ENCODE results near the gene FGD4.

The FGD4 gene
- 14.5 to 307 (median 147) reads per million in 17 experiments for total RNA-seq

- peak; percentile 84 to 95 (median 90) for DNase-seq
Measured at GRCh38 chr12:32399370-32400113, at the start of gene FGD4. Gene FGD4 (plus strand): TSS chr12:32399558.

DNA sequence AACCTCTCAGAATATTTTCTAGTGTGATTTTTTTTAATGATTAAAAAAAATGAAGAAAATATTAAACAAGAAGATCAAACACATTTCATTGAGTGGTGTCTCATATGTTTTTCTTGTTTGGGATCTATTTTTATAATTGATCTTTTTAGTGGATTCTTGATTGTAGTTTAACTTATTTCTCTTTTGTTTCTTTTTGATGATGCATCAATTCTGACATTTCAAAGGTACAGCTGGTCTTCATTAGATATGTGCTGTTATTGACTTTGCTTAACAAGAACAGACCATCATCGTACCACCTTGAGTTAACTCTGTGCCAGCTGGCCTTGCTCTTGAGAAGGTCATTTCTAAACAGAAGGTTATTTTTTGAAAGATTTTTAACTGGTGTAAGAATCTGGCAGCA is 45.8 kb upstream of the FGD4 start:
- no peak for DNase-seq

DNA sequence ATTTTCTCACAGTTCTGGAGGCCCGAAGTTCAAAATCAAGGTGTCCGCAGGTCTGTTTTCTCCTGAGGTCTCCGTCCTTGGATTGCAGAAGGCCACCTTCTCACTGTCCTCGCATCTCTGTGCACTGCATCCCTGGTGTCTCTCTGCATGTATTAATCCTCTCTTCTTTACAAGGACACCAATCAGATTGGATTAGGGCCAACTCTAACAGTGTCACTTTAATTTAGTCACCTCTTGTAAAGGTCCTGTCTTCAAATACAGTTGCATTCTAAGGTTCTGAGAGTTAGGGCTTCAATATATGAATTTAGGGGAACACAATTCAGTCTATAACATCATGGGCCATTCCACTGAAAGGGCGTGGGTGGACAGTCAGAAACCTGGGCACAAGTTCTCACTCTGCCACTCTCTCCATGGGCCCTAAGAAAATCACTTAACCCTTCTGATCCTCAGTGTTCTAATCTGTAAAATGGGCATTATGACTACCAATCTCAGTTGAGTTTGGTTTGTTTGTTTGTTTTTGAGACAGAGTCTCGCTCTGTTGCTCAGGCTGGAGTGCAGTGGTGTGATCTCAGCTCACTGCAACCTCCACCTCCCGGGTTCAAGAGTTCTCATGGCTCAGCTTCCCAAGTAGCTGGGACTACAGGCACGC is 41.6 kb upstream of the FGD4 start:
- DNase-seq = no peak

GRCh38 chr12:32360956-32361355 is 38.4 kb upstream of the FGD4 start:
- no peak for DNase-seq

- no peak for DNase-seq
Measured at GRCh38 chr12:32362892-32363291, 36.5 kb upstream of the FGD4 start.

DNA sequence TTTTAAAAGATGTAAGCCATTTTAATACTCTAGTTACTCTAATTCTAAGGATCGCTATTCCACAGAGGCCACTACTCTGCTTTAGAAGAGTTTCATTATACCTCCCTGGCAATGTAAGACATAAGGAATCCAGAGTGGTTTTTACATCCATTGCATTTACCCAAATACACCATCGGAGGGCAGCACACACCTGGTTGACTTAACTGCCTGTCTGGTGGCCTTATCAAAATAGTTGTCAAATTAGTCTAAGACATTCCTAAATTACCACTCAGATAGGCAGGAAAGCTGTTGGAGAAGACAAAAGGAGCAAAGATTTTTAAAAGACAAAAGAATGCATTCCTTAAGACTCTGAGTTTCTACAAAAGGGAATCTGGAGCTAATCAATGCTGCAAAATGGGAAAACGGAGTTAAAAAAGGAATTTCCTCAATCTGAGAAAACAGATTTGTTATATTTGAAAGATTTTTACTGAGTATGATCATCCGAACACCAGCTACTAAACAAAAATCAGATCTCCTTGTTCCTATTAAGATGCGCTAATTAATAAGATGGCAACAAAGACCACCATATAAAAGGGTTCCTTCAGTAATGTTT is 33.8 kb upstream of the FGD4 start:
- peak; percentile 70 to 80 (median 72) for DNase-seq

- DNase-seq = no peak
Measured at GRCh38 chr12:32366714-32367113, 32.6 kb upstream of the FGD4 start.

DNA sequence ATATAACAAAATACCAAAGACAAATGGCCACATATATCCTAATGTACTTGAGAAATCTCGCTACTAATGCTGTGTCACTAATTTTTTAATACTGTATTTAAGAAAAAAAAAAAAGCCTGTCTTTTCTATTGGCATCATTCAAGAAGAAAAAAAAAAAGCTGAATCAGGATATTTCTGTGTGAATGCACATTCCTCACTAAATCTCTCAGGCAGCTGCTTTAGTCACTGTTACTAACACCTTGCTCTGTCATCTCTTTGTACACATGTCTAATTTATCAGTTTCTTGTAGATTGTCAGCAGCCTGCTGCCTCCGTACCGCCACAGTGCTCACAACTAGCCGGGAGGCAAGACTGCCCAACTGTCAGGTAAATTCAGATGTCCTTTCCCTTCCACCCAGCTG is 32.0 kb upstream of the FGD4 start:
- no peak for DNase-seq

DNA sequence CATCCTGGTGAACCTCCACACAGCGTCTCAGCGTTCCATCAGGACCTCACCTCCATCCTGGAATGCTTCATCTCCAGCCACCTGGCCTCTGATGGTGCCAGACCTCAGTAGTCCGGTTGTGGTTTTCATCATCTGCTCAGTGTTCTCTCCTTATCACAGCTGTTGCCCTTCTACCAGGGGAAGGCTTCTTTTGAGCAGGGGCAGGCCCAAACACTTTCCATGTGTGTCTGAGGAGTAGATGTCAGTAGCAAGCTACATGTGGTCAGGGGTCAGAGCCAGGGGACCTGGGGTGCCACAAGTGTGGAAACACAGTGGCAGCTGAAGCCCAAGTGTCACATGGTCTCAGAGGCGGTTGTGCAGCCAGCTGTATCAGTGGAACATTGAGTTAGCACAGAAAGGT is 30.2 kb upstream of the FGD4 start:
- no peak for DNase-seq

- DNase-seq = no peak
Measured at GRCh38 chr12:32377344-32378055, 21.9 kb upstream of the FGD4 start.

GRCh38 chr12:32379213-32379612 is 20.1 kb upstream of the FGD4 start:
- DNase-seq = no peak

DNA sequence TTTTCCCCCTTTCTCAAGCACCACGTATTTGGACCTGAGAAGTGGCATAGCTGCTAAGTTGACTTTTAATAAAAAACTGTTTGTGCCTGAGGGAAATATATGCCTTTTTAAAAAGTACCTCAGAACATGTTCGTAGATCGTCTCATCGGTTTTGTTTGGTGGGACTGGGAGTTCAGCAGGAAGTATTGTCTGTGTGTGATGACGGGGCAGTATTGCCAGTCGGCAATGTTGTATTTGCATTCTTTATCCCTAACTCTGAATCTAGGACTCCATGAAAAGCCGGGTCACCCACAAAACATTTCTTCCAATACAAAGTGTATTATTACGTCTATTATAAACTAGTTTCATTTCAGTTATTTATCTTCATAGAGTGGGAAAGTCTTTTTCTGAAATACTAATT is 19.7 kb upstream of the FGD4 start:
- no peak for DNase-seq

GRCh38 chr12:32382226-32382625 is 17.1 kb upstream of the FGD4 start:
- no peak for DNase-seq

GRCh38 chr12:32390572-32391219 is 8.7 kb upstream of the FGD4 start:
- peak in 2 of 4 experiments; percentile 32 to 53 for DNase-seq

GRCh38 chr12:32395026-32395425 is 4.3 kb upstream of the FGD4 start:
- no peak for DNase-seq

DNA sequence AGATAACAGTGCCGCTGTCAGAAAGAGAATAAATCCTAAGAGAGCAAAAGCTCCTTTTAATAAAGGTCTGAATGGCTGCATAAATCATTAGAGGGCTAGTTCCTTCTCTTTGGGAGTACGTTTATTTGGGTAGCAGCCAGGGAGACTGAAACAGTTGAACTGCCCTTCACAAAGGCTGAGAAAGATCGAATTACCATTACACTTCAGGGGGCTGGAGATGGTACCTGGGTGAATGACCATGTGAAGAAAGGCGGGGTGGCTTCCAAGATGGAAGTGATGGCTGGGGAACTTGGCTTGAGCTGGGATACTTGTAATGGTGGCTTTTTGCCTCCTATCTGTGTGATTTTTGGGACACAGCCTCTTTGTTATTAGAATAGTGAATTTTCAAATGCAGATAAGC is 1.7 kb upstream of the FGD4 start:
- DNase-seq = no peak

GRCh38 chr12:32398181-32398580 is 1.2 kb upstream of the FGD4 start:
- no peak for DNase-seq

DNA sequence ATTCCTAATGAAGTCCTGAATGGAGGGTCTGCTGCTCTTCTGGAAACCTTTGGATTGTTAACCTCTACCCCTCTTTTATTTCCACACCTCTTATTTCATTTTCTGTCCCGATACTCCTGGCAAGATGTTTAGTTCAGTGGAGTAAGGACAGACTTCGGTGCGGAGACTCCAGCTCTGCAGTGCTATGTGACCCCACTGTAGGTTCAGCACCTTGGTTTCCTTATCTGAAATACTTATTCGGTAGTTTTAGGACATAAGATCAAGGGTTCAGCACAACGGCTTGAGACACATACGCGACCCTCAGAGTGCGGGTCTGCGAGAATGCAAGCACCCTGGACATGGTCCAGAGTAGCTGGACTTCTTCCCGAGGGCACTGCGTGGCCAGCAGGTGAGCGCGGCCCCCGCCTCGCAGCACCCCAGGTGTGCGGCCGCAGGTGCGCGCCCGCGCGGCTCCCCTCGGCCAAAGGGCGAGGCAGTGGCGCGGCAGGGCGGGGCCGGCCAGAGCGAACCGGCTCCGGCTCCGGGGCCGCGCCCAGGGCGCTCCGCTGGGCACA is 465 bp upstream of the FGD4 start:
- DNase-seq = no peak

GRCh38 chr12:32400114-32400672 is 835 bp downstream of the FGD4 start:
- DNase-seq = peak in 2 of 4 experiments; percentile 26 to 38

DNA sequence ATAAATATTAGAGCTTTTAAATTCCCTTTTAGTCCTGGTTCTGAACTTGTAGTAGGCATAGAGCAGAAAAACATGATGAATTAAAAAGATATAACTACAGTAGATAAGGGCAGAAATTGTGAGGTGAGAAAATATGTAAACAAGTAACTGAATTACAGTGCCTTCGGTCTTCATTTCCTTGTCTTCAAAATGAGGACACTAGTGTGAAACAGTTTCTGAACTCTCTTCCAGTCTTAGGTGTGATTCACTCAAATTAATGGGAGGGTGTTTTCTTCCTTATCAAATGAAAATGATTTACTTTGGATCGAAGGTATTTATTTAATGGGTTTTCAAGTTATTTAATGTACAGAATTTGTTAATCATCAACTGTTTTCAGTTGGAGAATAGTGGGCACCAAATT is 1.5 kb downstream of the FGD4 start:
- no peak for DNase-seq

GRCh38 chr12:32402170-32402569 is 2.8 kb downstream of the FGD4 start:
- DNase-seq = no peak

DNA sequence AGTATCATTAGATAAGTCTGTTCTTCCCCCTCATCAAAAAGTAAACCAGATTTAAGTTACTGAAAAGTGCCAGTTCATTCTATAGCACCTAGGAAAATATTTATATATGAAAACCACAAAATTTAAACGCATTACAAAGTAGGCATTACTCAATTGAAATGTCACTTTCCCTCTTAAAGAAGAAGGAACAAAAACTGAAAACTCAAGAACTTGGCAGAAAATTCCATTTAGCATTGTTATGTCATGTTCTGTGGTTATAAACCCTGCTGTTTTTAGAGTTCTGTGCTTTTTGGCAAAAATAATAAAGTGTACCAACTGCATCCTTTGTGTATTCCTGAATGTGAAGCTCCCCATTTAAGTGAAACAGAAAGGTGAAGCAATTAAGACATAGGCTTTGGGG is 3.6 kb downstream of the FGD4 start:
- peak in 2 of 4 experiments; percentile 52 to 55 for DNase-seq
